Measurements from ENCODE around the gene NTN4. TPM values are rescaled to one million over a fixed set of nuclear protein-coding genes. Genes with fewer than 3 reads are reported as not detected.
"Not testable (repeated sequence)": the region's sequence is repeated elsewhere in the genome, so short reads cannot be mapped to it uniquely, and the experiment has no call there.

Gene NTN4
- polyA plus RNA-seq, 1 experiment: 582 TPM

GRCh38 chr12:95678684-95679083, 111.9 kb downstream of the NTN4 start:
- DNase-seq (ENCODE audit: low read depth): no peak
- Histone ChIP-seq H3K27me3 (ENCODE audit: control insufficient read depth, insufficient read depth, low read length) (no peaks in the 10 kb centered on the region), H3K4me3 (ENCODE audit: low read depth, low read length) (no peak overlapping the region), H3K36me3 (ENCODE audit: control insufficient read depth, insufficient read depth, low read length) (no peaks in the 10 kb centered on the region)
- no peak for TF ChIP-seq CTCF (IDR thresholded peaks at IDR 0.05; ENCODE audit: insufficient read depth, low read depth, low read length)
- ChIA-PET CTCF (no interaction called here), POLR2A (no interaction called here)

- H3K4me3 ChIP-seq (ENCODE audit: low read depth, low read length); H3K27me3 ChIP-seq (ENCODE audit: control insufficient read depth, insufficient read depth, low read length); H3K36me3 ChIP-seq (ENCODE audit: control insufficient read depth, insufficient read depth, low read length); POLR2A ChIA-PET; DNase-seq (ENCODE audit: low read depth); CTCF ChIA-PET: not testable (repeated sequence)
Measured at GRCh38 chr12:95677782-95678181, 112.8 kb downstream of the NTN4 start.

GRCh38 chr12:95674631-95675030, 115.9 kb downstream of the NTN4 start:
- Histone ChIP-seq H3K36me3 (ENCODE audit: control insufficient read depth, insufficient read depth, low read length) (peaks cover 5% of the 10 kb centered on the region), H3K4me3 (ENCODE audit: low read depth, low read length) (no peak overlapping the region), H3K27me3 (ENCODE audit: control insufficient read depth, insufficient read depth, low read length) (no peaks in the 10 kb centered on the region)
- TF ChIP-seq CTCF (IDR thresholded peaks at IDR 0.05; ENCODE audit: insufficient read depth, low read depth, low read length): no peak
- CTCF ChIA-PET: no interaction called here
- no peak for DNase-seq (ENCODE audit: low read depth)
- POLR2A ChIA-PET: no interaction called here

- DNase-seq (ENCODE audit: low read depth): no peak
- POLR2A ChIA-PET: no interaction called here
- peaks cover 5% of the 10 kb centered on the region for H3K36me3 ChIP-seq (ENCODE audit: control insufficient read depth, insufficient read depth, low read length)
- no peaks in the 10 kb centered on the region for H3K27me3 ChIP-seq (ENCODE audit: control insufficient read depth, insufficient read depth, low read length)
- TF ChIP-seq CTCF (IDR thresholded peaks at IDR 0.05; ENCODE audit: insufficient read depth, low read depth, low read length): no peak
- CTCF ChIA-PET: no interaction called here
- H3K4me3 ChIP-seq (ENCODE audit: low read depth, low read length): no peak overlapping the region
Measured at GRCh38 chr12:95674163-95674562, 116.4 kb downstream of the NTN4 start.

GRCh38 chr12:95673576-95673975, 117.0 kb downstream of the NTN4 start:
- H3K36me3 ChIP-seq (ENCODE audit: control insufficient read depth, insufficient read depth, low read length): peaks cover 5% of the 10 kb centered on the region
- no peaks in the 10 kb centered on the region for H3K27me3 ChIP-seq (ENCODE audit: control insufficient read depth, insufficient read depth, low read length)
- CTCF ChIA-PET: no interaction called here
- TF ChIP-seq CTCF (IDR thresholded peaks at IDR 0.05; ENCODE audit: insufficient read depth, low read depth, low read length): no peak
- POLR2A ChIA-PET: no interaction called here
- H3K4me3 ChIP-seq (ENCODE audit: low read depth, low read length): no peak overlapping the region
- DNase-seq (ENCODE audit: low read depth): no peak

GRCh38 chr12:95672166-95672565, 118.4 kb downstream of the NTN4 start:
- Histone ChIP-seq H3K4me3 (ENCODE audit: low read depth, low read length) (no peak overlapping the region), H3K36me3 (ENCODE audit: control insufficient read depth, insufficient read depth, low read length) (peaks cover 5% of the 10 kb centered on the region), H3K27me3 (ENCODE audit: control insufficient read depth, insufficient read depth, low read length) (no peaks in the 10 kb centered on the region)
- no peak for DNase-seq (ENCODE audit: low read depth)
- ChIA-PET CTCF (no interaction called here), POLR2A (no interaction called here)
- no peak for TF ChIP-seq CTCF (IDR thresholded peaks at IDR 0.05; ENCODE audit: insufficient read depth, low read depth, low read length)
